DMS 273 (cell line): ENCODE data around the gene AACS.

ENCODE experiments used
- DNase-seq: peaks from one replicate; lab custom pipeline; 2025; ENCODE audit not compliant: unreplicated experiment; lab: John Stamatoyannopoulos, UW

AACS gene

DNA sequence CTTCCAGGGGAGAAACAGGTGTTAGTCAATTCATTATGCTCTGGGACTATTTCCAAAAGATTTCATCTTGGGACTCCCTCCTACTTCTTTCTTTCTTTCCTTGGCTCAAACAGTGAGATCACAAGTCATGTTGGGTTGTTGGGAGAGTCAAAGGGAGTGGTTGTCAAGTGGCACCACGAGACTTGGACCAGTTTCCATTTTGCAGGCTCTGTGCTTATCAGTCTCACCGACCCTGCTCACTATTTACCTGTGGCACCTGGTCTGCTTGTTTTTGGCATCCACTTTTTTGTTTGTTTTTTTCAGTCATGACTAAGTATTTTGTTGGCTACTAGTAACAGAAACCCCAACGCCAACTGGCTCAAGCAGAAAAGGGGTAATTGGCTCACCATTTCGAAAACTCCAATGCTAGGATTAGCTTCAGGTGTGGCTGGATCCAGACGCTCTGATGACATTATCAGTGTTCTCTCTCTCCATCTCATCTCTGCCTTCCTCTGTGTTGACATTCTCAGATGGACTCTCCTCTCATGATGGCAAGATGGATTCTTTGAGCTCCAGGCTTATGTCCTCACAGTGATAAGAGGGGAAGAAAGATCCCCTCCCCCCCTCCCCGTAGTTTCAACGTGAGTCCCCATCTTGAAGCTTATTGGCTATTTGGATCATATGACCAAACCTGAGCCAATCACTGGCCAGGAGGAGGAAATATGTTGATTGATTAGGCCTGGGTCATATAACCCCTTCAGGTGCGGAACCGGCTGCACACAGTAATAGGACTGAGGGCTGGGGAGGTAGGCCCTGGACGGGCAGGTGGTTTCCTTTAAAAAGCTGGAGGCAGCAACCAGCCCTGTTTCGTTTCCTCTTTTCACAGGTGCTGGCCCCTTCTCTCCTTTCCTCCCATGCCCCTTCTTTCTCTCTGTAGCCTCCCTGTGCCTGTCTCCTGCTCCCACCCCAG is 84.2 kb downstream of the AACS start:
- DNase-seq = peak; percentile 45

DNA sequence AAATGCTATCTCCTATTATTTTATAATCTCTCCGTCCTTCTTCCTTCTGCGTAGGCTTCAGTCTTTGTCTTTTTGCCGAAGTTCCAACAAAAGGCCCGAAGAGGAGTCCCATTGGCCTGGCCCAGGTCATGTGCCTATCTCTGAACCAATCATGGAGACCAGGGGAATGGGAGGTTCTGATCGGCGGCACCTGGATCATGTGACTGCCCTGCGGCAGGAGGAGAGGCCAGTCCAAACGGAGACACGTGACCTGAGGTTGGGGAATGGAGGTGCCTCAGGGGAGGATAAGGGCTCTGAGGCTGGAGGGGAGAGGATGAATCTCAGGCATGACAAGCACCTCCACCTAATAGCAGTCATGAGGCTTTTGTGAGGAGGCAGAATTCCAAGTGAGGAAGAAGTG is 86.0 kb downstream of the AACS start:
- no peak for DNase-seq

DNA sequence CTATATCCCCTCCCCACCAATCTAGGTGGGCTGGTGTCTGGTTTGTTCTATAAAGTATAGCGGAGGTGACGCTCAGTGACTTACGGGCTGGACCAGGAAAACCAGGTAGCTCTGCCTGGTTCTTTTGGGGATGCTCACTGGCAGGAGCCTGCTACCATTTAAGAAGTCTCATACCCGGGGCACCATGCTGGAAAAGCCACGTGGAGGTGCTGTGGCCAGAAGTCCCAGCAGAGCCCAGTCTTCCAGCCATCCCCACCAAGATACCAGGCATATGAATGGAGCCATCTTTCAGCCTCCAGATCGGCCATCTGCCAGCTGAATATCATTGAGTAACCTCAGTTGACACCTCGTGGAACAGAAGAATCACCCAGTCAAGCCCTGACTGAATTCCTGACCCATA is 87.2 kb downstream of the AACS start:
- peak; percentile 62 for DNase-seq

DNA sequence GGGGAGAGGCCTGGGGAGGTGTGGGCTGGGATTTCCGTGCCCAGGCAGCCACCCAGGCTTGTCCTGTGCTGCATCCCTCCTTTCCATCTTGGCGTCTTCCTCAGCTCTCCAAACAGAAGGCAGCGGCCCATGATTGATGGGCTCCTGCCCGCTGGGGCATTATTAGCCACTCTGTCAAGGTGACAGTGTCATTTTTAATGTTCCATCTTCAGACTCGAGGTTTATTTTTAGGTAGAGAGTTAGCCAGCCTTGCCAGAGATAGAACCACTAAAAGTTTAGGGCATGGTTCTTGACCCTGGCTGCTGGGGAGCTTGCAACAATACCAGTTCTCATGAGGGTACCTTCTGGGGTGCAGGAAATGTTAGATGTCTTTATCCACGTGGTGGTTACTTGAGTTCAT is 90.1 kb downstream of the AACS start:
- DNase-seq = no peak

DNA sequence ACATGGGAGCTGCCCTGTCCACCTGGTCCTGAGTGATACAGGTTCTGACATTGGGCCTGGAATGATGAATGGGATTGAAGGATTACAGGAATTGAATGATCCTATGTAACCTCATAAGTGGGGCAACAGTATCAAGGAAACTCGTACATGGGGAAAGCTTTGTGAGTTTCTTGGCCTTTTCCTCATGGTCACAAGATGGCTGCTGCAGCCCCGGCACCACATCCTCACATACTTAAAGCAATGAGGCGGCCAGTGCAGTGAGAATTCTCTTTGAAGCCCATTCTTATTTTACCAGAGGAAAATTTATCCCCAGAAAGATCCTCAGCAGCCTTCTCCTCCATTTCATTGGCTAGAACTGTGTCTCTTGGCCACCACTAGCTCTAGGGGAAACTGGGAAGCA is 91.9 kb downstream of the AACS start:
- no peak for DNase-seq

DNA sequence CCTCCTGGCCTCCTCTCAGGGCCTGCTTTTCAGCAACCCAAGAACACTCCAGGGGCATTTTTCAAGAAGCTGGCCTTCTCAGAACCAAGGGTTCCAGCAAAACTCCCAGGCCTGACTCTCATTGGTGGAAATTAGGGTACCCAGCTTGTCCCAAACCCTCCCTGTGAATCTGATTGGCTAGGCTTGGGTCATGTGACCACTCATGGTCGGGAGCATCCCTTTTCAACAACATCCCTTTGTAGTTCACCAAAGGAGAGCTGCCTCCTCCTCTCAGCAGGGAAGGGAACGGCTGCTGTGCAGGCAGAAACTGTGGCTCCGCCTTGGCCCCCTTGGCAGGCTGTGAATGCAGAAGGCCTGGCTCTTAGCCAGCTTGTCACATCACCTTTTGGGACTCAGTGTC is 94.5 kb downstream of the AACS start:
- DNase-seq = peak; percentile 73

DNA sequence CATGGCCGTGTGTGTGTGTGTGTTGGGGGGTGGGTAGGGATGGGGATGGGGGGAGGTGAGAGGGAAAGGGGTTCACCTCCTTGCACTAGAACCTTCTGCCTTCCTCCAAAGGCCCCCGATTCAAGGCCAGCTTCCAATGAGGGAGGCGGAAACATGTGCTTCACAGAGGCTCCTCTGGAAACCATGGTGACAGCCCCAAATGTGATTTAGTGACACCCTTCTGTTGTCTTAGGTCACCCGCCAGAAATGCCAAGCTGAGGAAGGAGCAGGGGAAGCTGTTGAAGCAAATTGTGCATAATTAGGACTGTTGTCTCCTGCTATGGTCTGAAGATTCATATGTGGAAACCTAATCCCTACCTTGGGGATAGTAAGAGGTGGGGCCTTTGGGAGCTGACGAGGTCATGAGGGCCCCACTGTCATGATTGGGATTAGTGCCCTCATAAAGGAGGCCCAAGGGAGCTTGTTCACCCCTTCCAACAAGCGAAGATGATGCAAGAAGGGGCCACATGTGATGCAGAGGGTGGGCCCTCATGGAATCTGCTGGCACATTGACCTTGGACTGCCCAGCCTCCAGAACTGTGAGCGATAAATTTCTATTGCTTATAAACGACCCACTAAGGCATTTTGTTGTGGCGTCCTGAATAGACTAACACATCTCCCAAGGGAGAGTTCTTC is 95.2 kb downstream of the AACS start:
- DNase-seq = peak; percentile 50

DNA sequence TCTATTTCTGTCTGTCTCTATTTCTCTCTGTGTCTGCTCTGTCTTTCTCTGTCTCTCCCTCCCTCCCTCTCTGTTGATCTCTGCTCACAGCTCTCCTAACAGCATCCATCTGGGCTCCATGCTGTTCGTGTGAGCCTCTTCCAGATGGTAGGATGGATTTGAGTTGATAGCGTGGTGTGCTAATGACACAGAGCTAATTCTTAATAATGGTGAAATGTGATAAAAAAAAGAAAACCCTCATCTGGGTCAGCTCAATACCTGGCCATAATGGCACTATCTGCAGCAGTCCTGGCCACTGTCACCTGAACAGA is 96.4 kb downstream of the AACS start:
- peak; percentile 77 for DNase-seq

DNA sequence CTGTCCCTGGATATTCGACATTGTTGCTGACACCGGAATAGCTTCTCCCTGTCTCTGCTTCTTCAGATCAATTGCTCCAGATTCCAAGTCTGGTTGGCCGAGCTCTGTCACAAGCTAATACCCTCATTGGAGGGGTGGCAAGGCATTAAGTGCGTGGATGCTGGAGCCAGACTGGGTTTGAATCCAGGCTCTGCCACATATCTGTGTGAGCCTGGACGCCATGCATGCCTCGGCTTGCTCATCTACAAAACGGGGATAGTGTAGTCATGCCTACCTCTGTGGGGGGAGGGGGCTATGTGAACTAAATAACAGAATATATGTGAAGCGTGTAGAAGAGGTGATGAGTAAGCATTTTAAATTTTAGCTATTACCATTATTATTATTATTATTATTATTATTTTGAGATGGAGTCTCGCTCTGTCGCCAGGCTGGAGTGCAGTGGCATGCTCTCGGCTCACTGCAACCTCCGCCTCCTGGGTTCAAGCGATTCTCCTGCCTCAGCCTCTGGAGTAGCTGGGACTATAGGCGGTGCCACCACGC is 97.3 kb downstream of the AACS start:
- no peak for DNase-seq

DNA sequence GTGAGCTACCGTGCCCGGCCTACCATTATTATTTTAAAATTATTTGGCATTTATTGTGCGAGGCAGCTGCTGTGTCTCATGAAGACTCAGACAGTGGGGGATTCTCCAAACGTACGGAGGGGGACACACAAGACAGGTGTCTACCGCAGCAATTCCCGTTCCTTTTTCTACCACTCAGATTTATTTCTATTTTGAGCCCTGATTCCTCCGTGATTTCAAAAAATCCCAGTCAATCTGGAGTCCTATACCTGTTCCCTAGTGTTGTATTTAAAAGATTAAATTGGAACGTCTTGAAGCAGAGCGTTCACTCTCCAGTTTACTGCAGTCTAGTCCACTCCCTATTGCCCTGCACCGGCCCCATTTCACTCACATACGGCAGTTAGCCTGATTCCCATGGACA is 97.9 kb downstream of the AACS start:
- no peak for DNase-seq

DNA sequence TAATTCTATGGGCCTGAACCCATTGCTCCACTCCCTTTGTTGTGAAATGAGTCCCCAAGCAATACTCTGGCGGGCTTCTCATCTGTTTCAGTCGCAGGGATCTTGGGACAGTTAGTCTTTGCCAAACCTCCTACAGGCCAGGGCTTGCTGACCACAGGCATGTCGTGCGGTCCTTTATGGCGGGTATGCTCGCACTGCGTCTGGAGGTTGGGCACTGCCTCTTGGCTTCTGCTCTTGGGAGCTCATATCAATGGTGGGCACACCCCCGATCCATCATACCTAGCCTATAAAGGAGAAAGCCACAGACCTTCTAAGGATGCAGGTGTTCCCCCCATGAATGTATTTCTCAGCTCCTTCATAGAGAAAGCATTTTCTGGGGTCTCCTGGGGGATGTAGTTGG is 99.3 kb downstream of the AACS start:
- no peak for DNase-seq

DNA sequence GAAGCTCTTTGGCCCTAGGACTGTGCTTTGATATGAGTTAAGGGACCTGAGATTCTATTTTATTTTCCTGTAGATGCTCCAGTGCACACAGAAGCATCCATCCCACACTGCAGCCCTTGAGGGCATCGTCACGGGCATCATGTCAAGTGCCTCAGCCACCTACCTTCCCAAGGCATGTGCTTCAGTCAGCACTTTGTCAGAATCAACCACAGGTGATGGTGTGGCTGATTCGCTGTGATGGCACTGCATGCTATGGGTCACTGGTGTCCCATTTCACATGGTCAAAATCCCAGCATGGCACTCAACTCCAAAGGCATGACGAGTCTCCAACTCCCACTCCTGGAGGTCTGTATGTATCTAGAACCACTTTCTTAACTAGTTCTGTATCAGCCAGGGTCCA is 100.8 kb downstream of the AACS start:
- no peak for DNase-seq

DNA sequence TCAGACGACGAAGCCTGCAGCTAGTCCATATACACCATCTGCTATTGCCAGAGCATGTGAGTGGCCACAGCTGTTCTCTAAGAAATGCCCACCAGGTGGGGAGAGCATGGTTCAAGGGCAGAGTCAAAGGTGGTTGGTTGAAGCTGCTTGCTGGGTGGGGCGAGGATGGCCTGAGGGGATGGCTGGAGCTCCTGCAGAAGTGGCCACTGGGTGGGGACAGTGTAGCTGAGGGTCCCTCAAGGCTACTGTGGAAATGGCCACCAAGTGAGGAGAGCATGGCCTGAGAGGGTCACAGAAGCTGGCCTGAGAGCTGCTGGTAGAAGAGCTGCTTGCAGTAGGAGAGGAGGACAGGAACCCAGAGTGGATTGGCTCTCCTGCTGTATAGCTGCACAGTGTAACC is 102.4 kb downstream of the AACS start:
- peak; percentile 57 for DNase-seq

DNA sequence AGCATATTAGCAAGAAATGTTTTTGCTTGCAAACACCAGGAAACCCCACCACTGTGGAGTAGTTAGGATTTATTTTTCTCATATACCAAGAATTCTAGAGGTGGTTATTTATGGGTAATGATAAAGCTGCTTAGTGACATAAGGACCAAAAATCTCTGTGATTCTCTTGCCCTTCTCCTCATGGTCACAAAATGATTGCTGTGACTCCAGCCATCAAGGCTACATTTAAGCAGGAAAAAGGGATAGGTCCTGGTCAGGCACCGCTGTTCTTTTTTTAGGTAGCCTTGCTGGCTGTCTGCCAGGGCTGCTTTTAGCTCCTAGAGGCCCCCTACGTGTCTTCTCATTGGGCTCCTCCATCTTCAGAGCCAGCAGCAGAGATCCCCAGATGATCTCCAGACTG is 104.2 kb downstream of the AACS start:
- DNase-seq = no peak

DNA sequence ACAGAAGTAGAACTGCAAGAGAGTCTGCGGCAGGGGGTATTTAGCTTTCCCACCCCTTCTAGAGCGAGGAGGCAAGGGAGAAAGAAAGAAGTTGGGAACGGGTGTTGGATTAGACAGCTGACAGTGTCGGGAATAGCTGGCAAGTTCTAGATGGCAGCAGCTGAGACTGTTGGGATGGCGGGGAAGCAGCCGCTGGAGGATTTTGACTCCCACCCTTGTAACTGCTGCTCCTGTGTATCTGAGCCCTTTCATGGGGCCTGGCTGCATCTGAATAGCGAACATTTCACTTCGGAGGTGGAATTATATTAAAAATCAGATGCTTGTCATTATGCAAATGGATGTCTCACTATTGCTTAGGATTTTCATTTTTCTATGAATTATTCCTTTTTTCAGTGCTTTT is 104.6 kb downstream of the AACS start:
- no peak for DNase-seq

DNA sequence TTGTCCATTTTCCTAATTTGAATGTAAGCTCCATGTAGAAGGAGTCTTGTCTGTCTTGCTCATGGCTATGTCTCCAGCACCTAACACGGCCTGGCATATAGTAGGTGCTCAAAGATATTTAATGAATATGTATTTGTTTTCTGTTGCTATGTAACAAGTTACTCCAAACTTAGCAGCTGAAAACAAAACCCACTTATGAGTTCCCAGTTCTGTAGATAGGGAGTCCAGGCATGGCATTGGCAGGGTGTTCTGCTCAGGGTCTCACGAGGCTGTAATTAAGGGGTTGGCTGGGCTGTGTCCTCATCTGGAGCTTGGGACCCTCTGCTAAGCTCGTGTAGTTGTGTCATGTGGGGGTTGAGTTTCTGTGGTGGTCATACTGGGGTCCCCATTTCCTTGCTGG is 106.0 kb downstream of the AACS start:
- no peak for DNase-seq

DNA sequence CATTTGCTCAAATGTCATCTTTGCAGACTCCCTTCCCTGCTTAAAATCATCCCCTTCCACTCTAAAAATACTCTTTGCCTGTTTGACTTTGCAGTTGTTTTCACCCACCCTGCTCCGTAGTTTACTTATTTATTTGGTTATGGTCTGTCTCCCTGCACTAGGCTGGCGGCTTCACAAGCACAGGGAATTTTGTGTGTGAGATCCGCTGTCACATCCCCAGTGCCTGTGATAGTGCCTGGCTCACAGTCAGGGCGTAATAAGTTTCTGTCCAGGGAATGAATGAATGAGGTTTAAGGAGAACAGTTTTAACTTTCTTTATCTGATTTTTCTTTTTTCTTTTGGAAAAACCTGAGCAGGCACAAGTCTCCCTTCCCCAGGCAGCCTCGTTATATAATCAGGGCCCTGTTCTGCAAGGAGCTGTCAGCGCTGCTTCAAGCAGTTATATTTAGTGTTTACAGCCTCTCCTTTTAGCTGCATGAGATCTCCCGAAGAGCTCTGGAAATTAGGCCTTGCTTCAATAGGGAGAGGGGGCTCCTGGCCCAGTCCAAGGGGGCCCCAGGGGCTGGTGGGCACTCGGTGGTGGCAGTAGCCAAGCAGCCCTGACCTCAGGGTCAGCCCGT is 107.1 kb downstream of the AACS start:
- DNase-seq = no peak

DNA sequence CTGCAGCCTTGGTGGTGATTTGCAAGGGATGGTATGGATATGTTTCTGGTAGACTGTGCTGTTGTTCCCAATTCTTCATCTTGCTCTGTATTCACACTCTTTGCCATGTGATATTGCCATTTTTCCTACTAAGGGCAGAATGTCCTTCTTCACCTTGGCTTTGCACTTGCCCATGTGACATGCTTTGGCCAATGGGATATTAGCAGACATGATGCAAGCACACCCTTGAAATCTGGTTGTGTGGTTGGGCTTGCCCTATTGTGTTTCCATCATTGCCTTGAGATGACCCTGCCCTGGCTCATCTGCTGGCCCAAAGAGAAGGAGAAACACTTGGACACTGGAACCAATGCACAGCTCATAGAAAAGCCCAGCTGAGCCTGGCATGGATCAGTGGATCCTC is 110.3 kb downstream of the AACS start:
- no peak for DNase-seq

DNA sequence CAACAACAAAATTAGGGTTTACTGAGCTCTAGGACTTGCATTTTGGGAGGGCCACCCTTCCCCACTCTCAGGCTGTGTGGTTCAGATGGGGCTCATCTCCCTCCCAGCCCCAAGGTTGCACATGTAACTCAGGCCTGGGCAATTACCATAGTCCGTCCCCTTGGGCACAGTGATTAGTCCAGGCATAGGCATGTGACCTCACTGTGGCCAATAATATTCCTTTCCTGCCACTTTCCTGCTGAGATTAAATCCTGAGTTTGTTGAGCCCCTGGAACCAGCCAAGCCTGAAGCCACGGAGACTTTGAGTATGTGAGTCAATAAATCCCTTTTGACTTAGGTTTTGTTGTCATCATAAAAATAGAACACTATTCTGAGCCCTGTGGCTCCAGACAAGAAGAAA is 113.0 kb downstream of the AACS start:
- no peak for DNase-seq

DNA sequence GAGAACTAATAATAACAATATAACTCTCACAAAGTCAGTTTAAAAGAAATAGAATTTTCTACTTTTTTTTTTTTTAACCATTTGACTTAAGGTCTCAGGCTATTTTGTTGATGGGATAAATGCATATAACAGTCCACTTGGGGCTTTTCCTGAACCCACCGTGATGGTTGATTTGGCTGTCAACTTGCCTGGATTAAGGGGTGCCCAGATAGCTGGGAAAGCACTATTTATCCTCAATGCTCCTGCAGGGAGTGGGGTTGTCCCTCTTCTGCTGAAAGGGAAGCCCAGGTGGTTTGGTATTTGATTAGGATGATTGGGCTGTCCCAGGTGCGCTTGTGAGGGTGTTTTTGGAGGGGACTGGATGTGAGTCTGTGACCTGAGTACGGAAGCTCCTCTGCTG is 114.9 kb downstream of the AACS start:
- DNase-seq = no peak

DNA sequence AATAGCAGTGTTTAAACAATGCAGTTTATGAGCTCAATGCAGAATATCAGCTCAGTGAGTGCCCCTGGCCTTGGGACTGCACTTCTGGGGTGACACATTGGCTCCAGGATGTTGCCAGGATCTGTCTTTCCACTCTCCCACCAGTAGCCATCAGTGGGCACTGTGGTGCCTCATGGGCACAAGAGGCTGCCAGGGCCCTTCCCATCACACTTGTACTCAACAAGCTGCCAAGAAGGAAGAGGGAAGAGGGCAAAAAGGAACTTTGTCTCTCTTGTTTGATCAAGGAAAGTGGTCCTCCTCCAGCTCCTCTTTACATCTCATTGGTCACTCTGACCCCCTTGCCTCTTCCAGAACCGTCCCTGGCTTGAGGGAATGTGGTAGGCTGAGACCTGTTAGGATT is 115.9 kb downstream of the AACS start:
- no peak for DNase-seq
